Upper lobe of left lung (tissue), 6 donors: ENCODE measurements around the gene BMP6. TPM values are rescaled to one million over a fixed set of nuclear protein-coding genes. Genes with fewer than 3 reads are reported as not detected.
A peak's percentile ranks its signal among the peaks of the same experiment; 100 is the strongest.

Experiments used
- ATAC-seq, 2 donors: fragments of 200-7000 bp; cut with Tn5 transposase; one replicate each; pipeline ENCODE4 v1.9.1; 2022; ENCODE audit warnings: mild to moderate bottlenecking in 2 of 2, moderate library complexity in 2 of 2; ENCODE audit not compliant: low FRiP score in 2 of 2
- DNase-seq, 2 donors: peaks; one replicate each; pipeline ENCODE4 v3.0.0-alpha.2; 2019 to 2020
- H3K27ac ChIP-seq, 4 donors: fragments of 200-600 bp; sonication (generic); one replicate each; pipeline ENCODE4 v1.5.1; 2016 to 2019
- H3K27me3 ChIP-seq, 4 donors: fragments of 200-600 bp; sonication (generic); one replicate each; pipeline ENCODE4 v1.5.1; 2017 to 2019
- H3K36me3 ChIP-seq, 4 donors: fragments of 200-600 bp; sonication (generic); one replicate each; pipeline ENCODE4 v1.5.1; 2016 to 2019
- H3K4me1 ChIP-seq, 4 donors: fragments of 200-600 bp; sonication (generic); one replicate each; pipeline ENCODE4 v1.5.1; 2018 to 2019
- H3K4me3 ChIP-seq, 4 donors: fragments of 200-600 bp; sonication (generic); one replicate each; pipeline ENCODE4 v1.5.1; 2017 to 2019; ENCODE audit warnings: mild to moderate bottlenecking in 2 of 4, moderate library complexity in 1 of 4
- H3K9me3 ChIP-seq, 4 donors: fragments of 200-600 bp; sonication (generic); one replicate each; pipeline ENCODE4 v1.5.1; 2018 to 2019
- EP300 ChIP-seq, 4 donors: sonication (generic); formaldehyde crosslinking; IDR thresholded peaks; one replicate each; pipeline ENCODE4 v1.5.1; 2017; ENCODE audit warnings: antibody characterized with exemption in 4 of 4, control low read depth in 2 of 4
- POLR2A ChIP-seq, 4 donors: fragments of 450-650 bp; IDR thresholded peaks; one replicate each; pipeline ENCODE4 v1.5.1; 2016 to 2017; ENCODE audit warnings: antibody characterized with exemption in 4 of 4, mild to moderate bottlenecking in 2 of 4
- POLR2AphosphoS5 ChIP-seq, 2 donors: sonication (generic); formaldehyde crosslinking; IDR thresholded peaks; one replicate each; pipeline ENCODE4 v1.5.1; 2017; ENCODE audit warnings: antibody characterized with exemption in 2 of 2
- WGBS, 2 donors: methylation state at CpG; one replicate each; pipeline ENCODE4 v1.1.5; 2017 to 2018; 5-methylcytosine and 5-hydroxymethylcytosine counted together
- total RNA-seq, 6 donors: library from RNA; depleted of rRNA in 4 of 6; stranded (reverse); fragments of >200 nt in 4 of 6; gene quantifications; one replicate each; pipeline versions ENCODE4 v1.1.0 to v1.2.1, GENCODE V29; 2016 to 2021
- TF ChIP-seq, protein P1 (sequence below), 6 experiments: fragments of 450-650 bp in 4 of 6; fragments of 200-600 bp in 2 of 6; sonication (generic) in 2 of 6; IDR thresholded peaks; one replicate each; pipeline ENCODE4 v1.5.1; 2016 to 2019; ENCODE audit warnings: antibody characterized with exemption in 6 of 6
- donor health status: DM: no; HTN: no; CAD: no; lungs with moderate emphysema.
- donor health status: DM: no; HTN: yes; CAD: no; lungs with severe emphysema.

The BMP6 gene
- total RNA-seq, 6 donors from 2014 or later = 1.0 to 25.4 (median 5.2) TPM

- no peak overlapping the region for H3K4me3 ChIP-seq
- 62 to 74% methylated on average over 7 of the region's 7 CpGs for WGBS, 2 donors
- DNase-seq (no peak), ATAC-seq (peak in 1 of 2 donors; percentile 53)
- TF ChIP-seq POLR2A (IDR thresholded peaks at IDR 0.05) (no peak), EP300 (IDR thresholded peaks at IDR 0.05) (no peak), POLR2AphosphoS5 (IDR thresholded peaks at IDR 0.05) (no peak)
- TF ChIP-seq, protein P1, sequence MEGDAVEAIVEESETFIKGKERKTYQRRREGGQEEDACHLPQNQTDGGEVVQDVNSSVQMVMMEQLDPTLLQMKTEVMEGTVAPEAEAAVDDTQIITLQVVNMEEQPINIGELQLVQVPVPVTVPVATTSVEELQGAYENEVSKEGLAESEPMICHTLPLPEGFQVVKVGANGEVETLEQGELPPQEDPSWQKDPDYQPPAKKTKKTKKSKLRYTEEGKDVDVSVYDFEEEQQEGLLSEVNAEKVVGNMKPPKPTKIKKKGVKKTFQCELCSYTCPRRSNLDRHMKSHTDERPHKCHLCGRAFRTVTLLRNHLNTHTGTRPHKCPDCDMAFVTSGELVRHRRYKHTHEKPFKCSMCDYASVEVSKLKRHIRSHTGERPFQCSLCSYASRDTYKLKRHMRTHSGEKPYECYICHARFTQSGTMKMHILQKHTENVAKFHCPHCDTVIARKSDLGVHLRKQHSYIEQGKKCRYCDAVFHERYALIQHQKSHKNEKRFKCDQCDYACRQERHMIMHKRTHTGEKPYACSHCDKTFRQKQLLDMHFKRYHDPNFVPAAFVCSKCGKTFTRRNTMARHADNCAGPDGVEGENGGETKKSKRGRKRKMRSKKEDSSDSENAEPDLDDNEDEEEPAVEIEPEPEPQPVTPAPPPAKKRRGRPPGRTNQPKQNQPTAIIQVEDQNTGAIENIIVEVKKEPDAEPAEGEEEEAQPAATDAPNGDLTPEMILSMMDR (IDR thresholded peaks at IDR 0.05) = no peak
- peaks cover 5 to 12% (median 6%) of the 10 kb centered on the region in 4 donors for H3K9me3 ChIP-seq
- H3K27me3 ChIP-seq = no peaks in the 10 kb centered on the region
- no peaks in the 10 kb centered on the region for H3K4me1 ChIP-seq
- no peaks in the 10 kb centered on the region for H3K36me3 ChIP-seq
- H3K27ac ChIP-seq = no peak overlapping the region
Measured at GRCh38 chr6:7846966-7847818, 121.3 kb downstream of the BMP6 start.

GRCh38 chr6:7848229-7848628 lies 122.3 kb downstream of the BMP6 start:
- 88 to 100% methylated on average over 4 of the region's 4 CpGs for WGBS, 2 donors
- no peak overlapping the region for H3K4me3 ChIP-seq
- no peak for ATAC-seq
- TF ChIP-seq, protein P1 (IDR thresholded peaks at IDR 0.05) = no peak
- TF ChIP-seq POLR2AphosphoS5 (IDR thresholded peaks at IDR 0.05) = no peak
- no peak for TF ChIP-seq EP300 (IDR thresholded peaks at IDR 0.05)
- TF ChIP-seq POLR2A (IDR thresholded peaks at IDR 0.05) = no peak
- H3K27ac ChIP-seq = no peak overlapping the region
- H3K36me3 ChIP-seq = no peaks in the 10 kb centered on the region
- H3K9me3 ChIP-seq = peaks cover 6 to 19% (median 10%) of the 10 kb centered on the region in 4 donors
- H3K27me3 ChIP-seq = no peaks in the 10 kb centered on the region
- H3K4me1 ChIP-seq = no peaks in the 10 kb centered on the region
- DNase-seq = no peak

- TF ChIP-seq, protein P1 (IDR thresholded peaks at IDR 0.05) = no peak
- TF ChIP-seq POLR2AphosphoS5 (IDR thresholded peaks at IDR 0.05) = no peak
- no peak for TF ChIP-seq EP300 (IDR thresholded peaks at IDR 0.05)
- no peak for TF ChIP-seq POLR2A (IDR thresholded peaks at IDR 0.05)
- H3K4me3 ChIP-seq = no peak overlapping the region
- peaks cover 6 to 19% (median 10%) of the 10 kb centered on the region in 4 donors for H3K9me3 ChIP-seq
- H3K36me3 ChIP-seq = no peaks in the 10 kb centered on the region
- no peaks in the 10 kb centered on the region for H3K4me1 ChIP-seq
- ATAC-seq = no peak
- no peaks in the 10 kb centered on the region for H3K27me3 ChIP-seq
- no peak overlapping the region for H3K27ac ChIP-seq
- DNase-seq = no peak
Measured at GRCh38 chr6:7851780-7852179, 125.9 kb downstream of the BMP6 start.

GRCh38 chr6:7859591-7859990 lies 133.7 kb downstream of the BMP6 start:
- H3K27ac ChIP-seq = no peak overlapping the region
- H3K4me1 ChIP-seq = no peaks in the 10 kb centered on the region
- H3K9me3 ChIP-seq = no peaks in the 10 kb centered on the region
- WGBS, 2 donors = 65 to 72% methylated on average over 6 of the region's 6 CpGs
- TF ChIP-seq POLR2A (IDR thresholded peaks at IDR 0.05) (no peak), EP300 (IDR thresholded peaks at IDR 0.05) (no peak), POLR2AphosphoS5 (IDR thresholded peaks at IDR 0.05) (no peak)
- TF ChIP-seq, protein P1 (IDR thresholded peaks at IDR 0.05) = no peak
- H3K27me3 ChIP-seq = no peaks in the 10 kb centered on the region
- no peak overlapping the region for H3K4me3 ChIP-seq
- H3K36me3 ChIP-seq = peaks cover 0 to 11% (median 0%) of the 10 kb centered on the region in 4 donors
- DNase-seq = no peak
- ATAC-seq = no peak
